Neuron (in vitro differentiated cells): ENCODE measurements around the gene S100A16.

Experiments
- H2AFZ ChIP-seq: one replicate; pipeline ENCODE4 v1.6.1; 2013; ENCODE audit warnings: low read depth, mild to moderate bottlenecking, inconsistent platforms, low read length, moderate library complexity
- H3K27me3 ChIP-seq: one replicate; pipeline ENCODE4 v1.6.1; 2013; ENCODE audit warnings: low read length; ENCODE audit not compliant: insufficient read depth
- H3K36me3 ChIP-seq: one replicate; pipeline ENCODE4 v1.6.1; 2013; ENCODE audit warnings: low read length; ENCODE audit not compliant: insufficient read depth
- H3K4me1 ChIP-seq: one replicate; pipeline ENCODE4 v1.6.1; 2013; ENCODE audit warnings: low read length; ENCODE audit not compliant: insufficient read depth
- H3K4me3 ChIP-seq: 2 replicates; pipeline ENCODE4 v1.5.1; 2013; ENCODE audit warnings: mild to moderate bottlenecking, low read length, moderate library complexity
- H3K9me3 ChIP-seq: one replicate; pipeline ENCODE4 v1.6.1; 2013; ENCODE audit warnings: low read length

The S100A16 gene

DNA sequence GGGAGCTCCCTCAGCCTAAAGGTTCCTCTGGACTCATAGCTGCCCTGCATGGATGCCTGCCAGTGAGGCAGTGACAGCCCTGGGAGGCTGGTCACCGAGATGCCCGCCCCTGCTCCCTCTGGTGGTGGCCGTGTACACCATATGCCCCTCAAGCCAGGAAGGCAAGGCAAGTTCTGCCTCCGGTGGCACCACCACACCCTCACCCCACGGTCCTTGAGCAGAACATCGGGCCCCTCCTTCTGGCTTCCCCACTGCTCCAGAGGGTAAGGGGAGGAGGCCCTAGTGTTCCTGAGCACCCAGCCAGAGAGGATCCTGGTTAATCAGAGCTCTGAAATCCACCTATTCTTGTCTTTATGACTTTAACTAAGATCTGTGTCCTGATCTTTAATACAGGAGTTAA is 4.7 kb upstream of the S100A16 start:
- Histone ChIP-seq H3K4me3 (no peak overlapping the region), H3K4me1 (peaks cover 2% of the 10 kb centered on the region), H3K36me3 (peaks cover 12% of the 10 kb centered on the region), H3K27me3 (no peaks in the 10 kb centered on the region), H2AFZ (no peak overlapping the region), H3K9me3 (peaks cover 8% of the 10 kb centered on the region)

DNA sequence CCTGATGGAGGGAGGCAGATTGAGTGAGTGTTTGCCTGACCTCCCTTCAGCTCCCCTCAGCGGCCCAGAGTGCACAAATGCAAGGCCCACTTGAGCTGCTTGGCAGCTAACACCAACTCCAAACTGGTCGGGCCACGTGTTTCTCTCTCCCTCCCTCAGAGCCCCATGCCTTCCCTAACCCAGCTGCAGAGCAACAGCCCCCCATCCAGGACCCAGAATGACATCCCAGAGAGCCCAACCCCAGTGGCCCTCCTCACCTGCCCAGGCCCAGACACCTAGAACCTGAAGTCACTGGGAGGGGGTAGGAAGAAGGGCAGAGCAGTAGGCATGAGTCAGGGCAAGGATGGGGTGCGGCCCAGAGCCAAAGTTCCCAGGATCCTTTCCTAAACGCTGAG is 4.0 kb upstream of the S100A16 start:
- no peak overlapping the region for H2AFZ ChIP-seq
- peaks cover 12% of the 10 kb centered on the region for H3K36me3 ChIP-seq
- H3K4me3 ChIP-seq, result no peak overlapping the region
- no peaks in the 10 kb centered on the region for H3K27me3 ChIP-seq
- H3K9me3 ChIP-seq, result peaks cover 8% of the 10 kb centered on the region
- peaks cover 8% of the 10 kb centered on the region for H3K4me1 ChIP-seq

DNA sequence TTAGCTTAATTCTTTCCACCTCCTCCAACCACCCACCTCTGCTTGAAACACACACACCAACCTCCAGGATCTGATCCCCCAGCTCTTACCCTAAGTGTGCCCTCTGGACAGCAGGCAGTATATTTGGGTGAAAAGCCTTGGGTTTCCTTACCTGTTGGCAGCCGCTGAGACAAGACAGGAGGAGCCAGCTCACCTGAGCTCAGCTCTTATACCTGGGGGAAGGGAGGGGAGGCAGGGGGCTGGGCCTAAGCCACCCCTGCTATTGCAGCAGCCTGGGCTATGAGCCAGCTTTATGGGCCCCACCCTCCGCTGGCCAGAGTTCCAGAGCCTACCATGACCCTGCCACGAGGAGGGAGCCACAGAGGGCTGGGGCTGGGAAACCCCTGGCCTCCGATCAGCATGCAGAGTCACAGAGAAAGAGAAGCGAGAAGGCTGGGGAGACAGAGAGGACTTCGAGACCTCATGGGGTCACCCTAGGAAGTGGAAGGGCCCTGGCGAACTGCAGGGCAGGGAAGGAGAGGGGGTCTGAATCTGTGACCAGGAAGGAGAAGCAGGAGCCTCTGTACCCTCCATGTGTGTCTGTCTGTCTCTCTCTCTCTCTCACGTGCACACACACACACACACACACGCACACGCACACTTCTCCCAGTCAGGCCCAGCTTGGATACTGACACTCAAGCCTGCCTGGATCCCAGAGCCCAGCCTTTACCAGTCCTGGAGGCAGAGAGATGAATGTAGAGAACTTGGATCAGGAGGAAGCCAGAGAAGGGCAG is 3.4 kb upstream of the S100A16 start, which contains the start of gene S100A14:
TSS of gene S100A14 (minus strand) at position 182 of the 773 bp plus-strand sequence. CDS start 467 bp downstream, outside the sequence.
- H3K4me1 ChIP-seq, result peaks cover 11% of the 10 kb centered on the region

DNA sequence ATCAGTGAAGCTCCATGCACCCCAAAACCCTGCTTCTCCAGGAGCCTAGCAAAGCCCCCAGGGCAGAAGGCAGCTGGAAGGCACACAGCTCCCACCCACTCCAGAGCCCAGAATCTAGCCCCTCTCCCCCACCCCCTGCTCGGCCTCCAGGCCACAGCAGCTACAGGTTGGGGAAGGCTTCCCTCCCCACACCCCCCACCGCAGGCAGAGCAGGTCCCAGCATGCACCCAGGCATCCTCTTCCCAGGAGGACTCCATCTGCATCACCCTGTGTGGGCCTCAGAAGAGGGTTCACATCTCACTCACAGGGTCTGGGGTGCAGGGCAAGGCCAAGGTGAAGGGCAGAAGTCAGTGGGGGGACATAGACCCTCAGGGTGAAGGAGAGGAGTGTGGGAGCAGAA is 2.5 kb upstream of the S100A16 start:
- H3K27me3 ChIP-seq, result no peaks in the 10 kb centered on the region
- H3K36me3 ChIP-seq, result peaks cover 9% of the 10 kb centered on the region
- H3K4me3 ChIP-seq, result no peak overlapping the region
- H2AFZ ChIP-seq, result no peak overlapping the region
- peaks cover 4% of the 10 kb centered on the region for H3K9me3 ChIP-seq
- peaks cover 11% of the 10 kb centered on the region for H3K4me1 ChIP-seq

More for the DNA sequence above, 3.4 kb upstream of the S100A16 start, which contains the start of gene S100A14:
- no peak within 1 kb of the TSS for H3K4me3 ChIP-seq
- no peaks in the 10 kb centered on the region for H3K27me3 ChIP-seq
- H3K36me3 ChIP-seq, result peaks cover 12% of the 10 kb centered on the region
- peaks cover 8% of the 10 kb centered on the region for H3K9me3 ChIP-seq
- no peak within 1 kb of the TSS for H2AFZ ChIP-seq

DNA sequence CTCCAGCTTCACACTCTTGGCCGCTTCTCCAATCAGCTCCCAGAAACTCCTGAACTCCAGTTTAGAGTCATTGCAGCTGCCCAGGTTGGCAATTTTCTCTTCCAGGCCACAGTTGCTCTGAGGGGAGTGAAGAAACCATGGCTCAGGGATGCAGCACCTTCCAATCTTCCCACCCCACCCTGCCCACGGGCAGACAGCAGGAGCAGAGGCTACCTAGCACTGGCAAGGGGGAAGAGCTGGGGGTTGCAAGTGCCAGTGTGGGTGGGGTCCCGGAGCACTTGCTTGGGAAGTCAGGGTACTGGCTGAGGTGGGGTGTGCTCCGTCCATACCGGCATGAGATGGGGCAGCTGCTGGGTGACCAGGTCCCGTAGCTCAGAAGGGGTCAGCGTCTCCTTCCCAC is 2.0 kb upstream of the S100A16 start:
- no peaks in the 10 kb centered on the region for H3K27me3 ChIP-seq

DNA sequence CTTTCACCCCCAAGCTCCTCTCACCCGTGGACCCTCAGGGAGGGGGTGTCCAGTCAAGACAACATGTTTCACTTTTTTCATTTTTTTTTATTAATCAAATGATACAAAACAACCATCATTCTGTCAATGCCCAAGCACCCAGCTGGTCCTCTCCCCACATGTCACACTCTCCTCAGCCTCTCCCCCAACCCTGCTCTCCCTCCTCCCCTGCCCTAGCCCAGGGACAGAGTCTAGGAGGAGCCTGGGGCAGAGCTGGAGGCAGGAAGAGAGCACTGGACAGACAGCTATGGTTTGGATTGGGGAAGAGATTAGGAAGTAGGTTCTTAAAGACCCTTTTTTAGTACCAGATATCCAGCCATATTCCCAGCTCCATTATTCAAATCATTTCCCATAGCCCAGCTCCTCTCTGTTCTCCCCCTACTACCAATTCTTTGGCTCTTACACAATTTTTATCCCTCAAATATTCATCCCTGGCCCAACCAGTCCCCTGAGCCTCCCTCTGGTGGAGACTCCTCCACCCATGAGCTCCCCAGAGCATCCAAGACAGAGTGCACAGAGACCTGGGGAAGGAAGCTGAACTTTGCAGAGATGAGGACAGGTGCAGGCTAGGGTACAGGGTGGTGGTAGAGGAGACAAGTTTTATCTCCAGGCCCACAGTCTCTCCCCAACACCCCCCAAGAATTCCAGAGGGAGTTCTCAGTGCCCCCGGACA is 1.4 kb upstream of the S100A16 start:
- peaks cover 15% of the 10 kb centered on the region for H3K4me1 ChIP-seq

More for the DNA sequence above, 2.0 kb upstream of the S100A16 start:
- H3K4me3 ChIP-seq, result no peak overlapping the region
- H3K36me3 ChIP-seq, result peaks cover 8% of the 10 kb centered on the region
- H3K4me1 ChIP-seq, result peaks cover 11% of the 10 kb centered on the region
- peaks cover 4% of the 10 kb centered on the region for H3K9me3 ChIP-seq
- H2AFZ ChIP-seq, result no peak overlapping the region

DNA sequence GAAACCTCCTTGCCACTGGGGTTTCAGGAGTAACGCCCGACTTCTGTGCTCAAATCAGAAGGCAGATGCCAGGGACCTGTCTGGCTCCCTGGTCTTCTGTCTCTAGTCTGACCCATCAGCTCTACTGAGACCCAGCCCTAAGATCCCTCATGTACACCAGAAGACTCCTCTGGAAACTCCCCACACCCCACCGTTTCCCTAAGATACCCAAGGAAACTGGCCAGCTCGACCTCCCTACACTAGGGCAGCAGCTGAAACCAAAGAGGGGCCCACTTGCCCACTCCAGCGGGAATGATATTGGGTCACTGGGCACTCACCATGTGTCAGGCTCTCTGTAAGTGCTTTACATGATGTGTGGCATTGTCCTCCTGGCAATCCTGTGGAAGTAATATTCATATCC is 469 bp upstream of the S100A16 start:
- Histone ChIP-seq H3K27me3 (no peaks in the 10 kb centered on the region), H3K9me3 (no peaks in the 10 kb centered on the region), H2AFZ (no peak overlapping the region), H3K4me3 (no peak overlapping the region), H3K4me1 (peaks cover 24% of the 10 kb centered on the region), H3K36me3 (no peaks in the 10 kb centered on the region)

More for the DNA sequence above, 1.4 kb upstream of the S100A16 start:
- Histone ChIP-seq H3K36me3 (peaks cover 4% of the 10 kb centered on the region), H2AFZ (no peak overlapping the region), H3K27me3 (no peaks in the 10 kb centered on the region), H3K4me3 (no peak overlapping the region), H3K9me3 (no peaks in the 10 kb centered on the region)

DNA sequence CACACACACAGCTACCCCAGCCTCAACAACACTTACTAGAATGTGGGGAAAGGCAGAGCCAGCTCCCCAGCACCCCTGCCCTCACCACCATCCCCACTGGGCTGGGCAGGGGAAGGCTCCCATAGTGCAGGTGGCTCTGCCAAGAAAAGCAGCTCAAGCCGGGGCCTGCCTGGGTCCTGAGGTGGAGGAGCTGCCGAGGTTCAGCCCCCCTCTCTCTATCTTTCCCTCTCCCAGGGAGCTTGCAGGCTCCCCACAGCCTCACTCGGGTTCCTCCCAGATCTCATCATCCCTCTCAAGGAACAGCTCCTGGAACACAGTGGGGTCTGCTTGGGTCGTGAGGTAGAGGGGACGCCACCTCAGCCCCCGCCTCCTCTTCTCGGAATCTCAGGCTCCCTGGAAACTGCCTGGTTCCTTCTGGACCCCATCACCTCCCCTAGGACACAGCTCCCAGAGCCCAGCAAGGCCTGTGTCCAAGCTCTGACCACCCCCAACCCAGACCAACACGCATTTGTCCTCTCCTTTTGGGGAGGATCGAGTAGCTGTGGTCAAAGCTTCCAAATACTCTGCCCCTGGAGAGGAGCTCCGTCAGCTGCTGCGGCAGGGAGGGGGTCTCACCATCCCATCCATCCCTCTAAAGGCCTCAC is 704 bp downstream of the S100A16 start:
- no peaks in the 10 kb centered on the region for H3K27me3 ChIP-seq
- peaks cover 28% of the 10 kb centered on the region for H3K4me1 ChIP-seq
- no peaks in the 10 kb centered on the region for H3K9me3 ChIP-seq
- H3K36me3 ChIP-seq, result no peaks in the 10 kb centered on the region
- H2AFZ ChIP-seq, result peak overlapping the region; percentile 8
- peak overlapping the region; percentile 13 for H3K4me3 ChIP-seq

DNA sequence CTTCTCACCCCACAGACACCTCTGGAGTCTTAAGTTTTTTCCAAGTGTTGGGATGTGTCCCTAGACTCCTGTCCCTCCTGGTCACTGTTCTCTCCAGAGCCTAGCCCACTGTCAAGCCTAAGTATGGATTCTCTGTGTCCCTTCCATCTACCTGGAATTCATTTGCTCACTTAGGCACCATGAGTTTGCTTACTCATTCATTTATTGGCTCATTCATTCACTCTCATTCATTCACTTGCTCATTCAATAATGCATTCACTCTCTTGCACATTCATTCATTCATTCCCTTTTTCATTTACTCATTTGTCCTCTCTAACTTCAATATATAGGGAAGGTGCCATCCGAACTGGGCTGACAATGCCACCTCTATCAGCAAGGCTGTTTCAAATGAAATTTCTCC is 1.6 kb downstream of the S100A16 start:
- no peak overlapping the region for H2AFZ ChIP-seq
- H3K9me3 ChIP-seq, result no peaks in the 10 kb centered on the region
- H3K4me1 ChIP-seq, result peaks cover 28% of the 10 kb centered on the region
- H3K4me3 ChIP-seq, result no peak overlapping the region
- H3K36me3 ChIP-seq, result no peaks in the 10 kb centered on the region
- H3K27me3 ChIP-seq, result no peaks in the 10 kb centered on the region

DNA sequence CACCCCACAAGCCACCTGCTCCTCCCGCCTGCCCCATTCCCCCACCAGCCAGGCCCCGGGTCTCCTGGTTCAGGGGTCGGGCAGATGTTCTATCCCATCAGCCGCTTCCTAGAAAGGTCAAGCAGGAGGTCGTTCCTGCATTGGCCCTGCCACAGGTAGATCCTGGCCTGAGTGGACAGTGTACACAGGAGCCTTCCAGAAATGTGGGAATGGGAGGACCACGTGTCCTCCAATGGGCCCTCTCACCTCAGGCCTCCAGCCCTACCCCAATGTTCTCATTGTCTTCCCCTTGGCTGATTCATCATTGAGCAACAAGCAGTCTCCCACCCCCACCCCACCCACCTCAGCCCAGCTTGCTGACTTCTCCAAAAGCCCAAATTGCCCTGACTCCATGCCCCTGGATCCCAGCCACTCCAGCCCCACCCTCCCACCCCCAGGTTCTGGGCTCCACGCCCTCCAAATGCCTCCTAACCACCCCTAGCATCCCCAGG is 2.1 kb downstream of the S100A16 start:
- no peak overlapping the region for H3K4me3 ChIP-seq
- no peak overlapping the region for H2AFZ ChIP-seq
- H3K4me1 ChIP-seq, result peaks cover 28% of the 10 kb centered on the region

DNA sequence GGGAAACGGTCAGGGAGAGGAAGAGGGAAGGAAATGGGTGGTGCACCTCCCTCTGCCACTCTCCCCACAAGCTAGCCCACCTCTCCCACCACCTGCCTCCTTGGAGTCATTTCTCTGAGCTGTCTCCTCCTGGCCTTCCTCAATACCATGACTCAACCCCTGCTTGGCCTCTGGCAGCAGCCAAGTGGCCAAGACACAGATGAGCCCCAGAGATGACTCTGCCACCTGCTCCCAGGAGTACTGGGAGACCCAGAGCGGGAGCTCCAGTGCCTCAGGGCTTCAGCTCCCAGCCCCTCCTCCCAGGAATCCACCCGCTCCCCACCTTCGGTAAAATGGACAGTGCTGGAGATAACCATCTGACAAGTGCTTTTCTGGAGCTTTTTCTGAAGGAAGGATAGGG is 2.6 kb downstream of the S100A16 start:
- Histone ChIP-seq H3K36me3 (no peaks in the 10 kb centered on the region), H3K27me3 (no peaks in the 10 kb centered on the region), H3K9me3 (no peaks in the 10 kb centered on the region), H3K4me1 (peaks cover 28% of the 10 kb centered on the region), H2AFZ (no peak overlapping the region), H3K4me3 (no peak overlapping the region)

More for the DNA sequence above, 2.1 kb downstream of the S100A16 start:
- no peaks in the 10 kb centered on the region for H3K27me3 ChIP-seq
- no peaks in the 10 kb centered on the region for H3K36me3 ChIP-seq
- no peaks in the 10 kb centered on the region for H3K9me3 ChIP-seq

DNA sequence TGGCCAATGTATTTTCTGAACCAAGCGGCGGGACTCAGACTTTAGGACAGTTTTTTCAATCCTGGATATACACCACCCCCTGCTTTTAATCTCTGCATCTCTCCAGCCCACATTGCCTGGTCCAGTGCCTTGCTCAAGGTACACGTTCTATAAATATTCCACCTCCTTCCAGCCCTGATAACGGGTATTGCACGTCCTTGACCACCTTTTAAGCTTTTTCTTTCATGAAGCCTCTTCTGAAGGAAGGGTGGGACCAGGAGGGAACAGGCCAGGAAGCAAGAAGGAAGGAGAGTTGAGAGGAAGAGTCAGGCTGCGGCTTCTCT is 3.4 kb downstream of the S100A16 start:
- H2AFZ ChIP-seq, result no peak overlapping the region
- H3K4me3 ChIP-seq, result no peak overlapping the region
- peaks cover 28% of the 10 kb centered on the region for H3K4me1 ChIP-seq

More for the DNA sequence above, 3.4 kb downstream of the S100A16 start:
- Histone ChIP-seq H3K9me3 (no peaks in the 10 kb centered on the region), H3K27me3 (no peaks in the 10 kb centered on the region), H3K36me3 (no peaks in the 10 kb centered on the region)
